Neutrophil (primary cell): ENCODE measurements around the gene LAD1.

ENCODE experiments used
- H3K27ac ChIP-seq: fragments of 200-600 bp; sonication (generic); 2 replicates; pipeline ENCODE4 v1.5.1; 2016; ENCODE audit warnings: mild to moderate bottlenecking, moderate library complexity
- H3K27me3 ChIP-seq: fragments of 200-600 bp; sonication (generic); 2 replicates; pipeline ENCODE4 v1.6.0; 2016; ENCODE audit warnings: mild to moderate bottlenecking
- H3K36me3 ChIP-seq: fragments of 200-600 bp; sonication (generic); 2 replicates; pipeline ENCODE4 v1.5.1; 2017
- H3K4me1 ChIP-seq, 2 experiments: fragments of 200-600 bp in 1 of 2; sonication (generic) in 1 of 2; 1 replicate in 1 of 2; 2 replicates in 1 of 2; pipeline versions ENCODE4 v1.5.1 to v1.6.1; 2013 to 2016; ENCODE audit warnings: low read depth in 1 of 2, low read length in 1 of 2, mild to moderate bottlenecking in 1 of 2, moderate library complexity in 1 of 2; ENCODE audit not compliant: control insufficient read depth in 1 of 2, insufficient read depth in 1 of 2
- H3K4me3 ChIP-seq, 2 experiments: fragments of 200-600 bp in 1 of 2; sonication (generic) in 1 of 2; 1 replicate in 1 of 2; 2 replicates in 1 of 2; pipeline ENCODE4 v1.5.1; 2013 to 2016; ENCODE audit warnings: low read depth in 1 of 2, low read length in 1 of 2, mild to moderate bottlenecking in 1 of 2, moderate library complexity in 1 of 2
- H3K9me3 ChIP-seq: fragments of 200-600 bp; sonication (generic); 2 replicates; pipeline ENCODE4 v1.5.1; 2016
- TF ChIP-seq, protein P1 (sequence below): fragments of 200-600 bp; sonication (generic); IDR thresholded peaks from 2 replicates; pipeline ENCODE4 v1.5.1; 2016; ENCODE audit warnings: antibody characterized with exemption

Gene LAD1

DNA sequence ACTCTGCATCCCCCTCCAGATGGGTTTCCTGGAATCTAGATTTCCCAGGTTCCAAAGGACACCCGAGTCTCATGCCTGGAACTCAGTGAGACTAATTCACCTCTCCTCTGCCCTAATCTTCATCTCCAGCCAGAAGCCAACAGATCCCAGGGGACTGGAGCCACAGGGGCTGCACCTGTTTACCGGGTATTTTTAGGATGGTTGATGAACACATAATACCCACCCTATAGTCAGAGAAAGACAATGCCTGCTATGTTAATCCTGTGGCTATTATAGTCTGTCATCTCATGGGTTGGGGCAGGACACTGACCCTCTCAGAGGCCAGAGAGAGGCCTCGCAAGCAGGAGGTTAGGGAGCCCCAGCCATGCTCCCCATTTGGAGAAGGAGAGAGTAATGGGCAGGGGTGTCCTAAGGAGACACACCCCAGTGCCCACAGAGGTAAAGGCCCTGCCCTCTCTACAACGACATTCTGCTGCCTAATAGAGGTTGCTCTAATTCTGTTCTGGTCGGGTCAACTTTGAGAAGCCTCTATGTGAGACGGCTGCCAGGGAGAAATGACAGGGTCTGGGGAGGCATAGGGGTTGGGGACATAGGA, 23.4 kb upstream of the LAD1 start:
- TF ChIP-seq, protein P1, sequence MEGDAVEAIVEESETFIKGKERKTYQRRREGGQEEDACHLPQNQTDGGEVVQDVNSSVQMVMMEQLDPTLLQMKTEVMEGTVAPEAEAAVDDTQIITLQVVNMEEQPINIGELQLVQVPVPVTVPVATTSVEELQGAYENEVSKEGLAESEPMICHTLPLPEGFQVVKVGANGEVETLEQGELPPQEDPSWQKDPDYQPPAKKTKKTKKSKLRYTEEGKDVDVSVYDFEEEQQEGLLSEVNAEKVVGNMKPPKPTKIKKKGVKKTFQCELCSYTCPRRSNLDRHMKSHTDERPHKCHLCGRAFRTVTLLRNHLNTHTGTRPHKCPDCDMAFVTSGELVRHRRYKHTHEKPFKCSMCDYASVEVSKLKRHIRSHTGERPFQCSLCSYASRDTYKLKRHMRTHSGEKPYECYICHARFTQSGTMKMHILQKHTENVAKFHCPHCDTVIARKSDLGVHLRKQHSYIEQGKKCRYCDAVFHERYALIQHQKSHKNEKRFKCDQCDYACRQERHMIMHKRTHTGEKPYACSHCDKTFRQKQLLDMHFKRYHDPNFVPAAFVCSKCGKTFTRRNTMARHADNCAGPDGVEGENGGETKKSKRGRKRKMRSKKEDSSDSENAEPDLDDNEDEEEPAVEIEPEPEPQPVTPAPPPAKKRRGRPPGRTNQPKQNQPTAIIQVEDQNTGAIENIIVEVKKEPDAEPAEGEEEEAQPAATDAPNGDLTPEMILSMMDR, result no peak
- Histone ChIP-seq H3K4me3 (no peak overlapping the region), H3K27ac (no peak overlapping the region)

DNA sequence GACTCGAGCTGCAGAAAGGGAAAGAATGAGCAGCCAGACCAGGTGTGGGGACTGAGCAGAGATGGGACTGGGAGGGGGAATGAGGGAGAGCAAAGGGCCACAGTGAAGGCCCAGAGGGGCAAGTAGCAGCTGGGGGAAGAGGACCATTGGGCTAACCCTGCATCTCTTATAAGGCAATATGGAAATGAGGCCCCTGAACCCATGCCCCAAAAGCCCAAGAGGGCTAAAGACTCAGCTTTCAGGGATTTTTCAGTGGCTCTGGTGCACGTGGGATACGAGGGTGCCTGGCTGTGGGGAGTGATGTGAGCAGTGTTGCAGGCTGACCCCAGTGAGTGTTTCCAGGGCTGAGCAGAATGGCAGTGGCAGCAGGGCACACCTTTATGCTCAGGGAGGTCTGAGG, 22.9 kb upstream of the LAD1 start:
- H3K4me3 ChIP-seq, result no peak overlapping the region
- no peaks in the 10 kb centered on the region for H3K36me3 ChIP-seq
- H3K27me3 ChIP-seq, result peaks cover 11% of the 10 kb centered on the region
- H3K27ac ChIP-seq, result no peak overlapping the region
- no peaks in the 10 kb centered on the region for H3K4me1 ChIP-seq
- H3K9me3 ChIP-seq, result no peaks in the 10 kb centered on the region
- TF ChIP-seq, protein P1, result no peak

More for the DNA sequence above, 23.4 kb upstream of the LAD1 start:
- H3K4me1 ChIP-seq, result no peaks in the 10 kb centered on the region
- H3K27me3 ChIP-seq, result peaks cover 11% of the 10 kb centered on the region
- no peaks in the 10 kb centered on the region for H3K9me3 ChIP-seq
- no peaks in the 10 kb centered on the region for H3K36me3 ChIP-seq

DNA sequence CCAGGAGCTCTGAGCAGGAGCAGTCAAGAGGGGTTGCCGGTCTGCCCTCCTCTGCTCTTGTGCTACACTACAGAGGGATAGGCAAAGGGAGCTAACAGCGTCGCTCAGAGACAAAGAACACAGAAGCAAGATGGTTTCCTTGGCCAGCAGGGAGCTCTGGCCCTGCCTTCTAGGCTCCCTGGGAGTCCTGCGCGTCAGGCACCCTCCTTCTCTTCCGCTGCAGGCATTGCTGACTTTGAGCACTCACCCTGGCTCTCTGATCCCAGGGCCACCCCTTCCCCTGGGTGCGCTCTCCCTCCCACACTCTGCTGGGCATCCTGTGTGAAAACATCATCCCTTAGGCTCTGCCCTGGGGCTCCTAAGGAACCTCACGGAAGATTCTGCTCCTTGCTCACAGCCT, 21.9 kb upstream of the LAD1 start:
- peaks cover 14% of the 10 kb centered on the region for H3K27me3 ChIP-seq
- TF ChIP-seq, protein P1, result no peak
- no peak overlapping the region for H3K27ac ChIP-seq
- H3K36me3 ChIP-seq, result no peaks in the 10 kb centered on the region
- H3K4me3 ChIP-seq, result no peak overlapping the region
- H3K9me3 ChIP-seq, result no peaks in the 10 kb centered on the region
- H3K4me1 ChIP-seq, result no peaks in the 10 kb centered on the region

DNA sequence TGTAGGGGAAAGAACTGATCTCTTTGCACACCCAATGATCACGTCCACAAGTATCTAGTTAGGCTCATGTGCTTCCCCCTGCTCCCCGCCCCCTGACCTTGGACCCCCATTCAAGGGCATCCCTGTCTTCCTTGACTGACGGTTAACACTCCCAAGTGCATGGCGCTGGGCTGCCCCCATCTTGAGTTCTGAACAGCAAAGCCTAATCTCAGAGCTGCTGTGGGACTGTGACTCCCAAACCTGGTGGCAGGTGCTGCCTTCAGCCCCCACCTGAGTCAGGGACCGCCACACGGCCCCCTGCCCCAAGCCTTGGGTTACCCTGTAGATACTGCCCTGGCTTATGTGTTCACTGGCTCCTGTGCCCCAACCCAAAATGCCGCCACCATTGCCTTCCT, 21.5 kb upstream of the LAD1 start:
- H3K36me3 ChIP-seq, result no peaks in the 10 kb centered on the region
- H3K4me3 ChIP-seq, result no peak overlapping the region
- no peaks in the 10 kb centered on the region for H3K9me3 ChIP-seq
- H3K27me3 ChIP-seq, result peaks cover 13% of the 10 kb centered on the region
- TF ChIP-seq, protein P1, result no peak
- H3K4me1 ChIP-seq, result no peaks in the 10 kb centered on the region
- H3K27ac ChIP-seq, result no peak overlapping the region

DNA sequence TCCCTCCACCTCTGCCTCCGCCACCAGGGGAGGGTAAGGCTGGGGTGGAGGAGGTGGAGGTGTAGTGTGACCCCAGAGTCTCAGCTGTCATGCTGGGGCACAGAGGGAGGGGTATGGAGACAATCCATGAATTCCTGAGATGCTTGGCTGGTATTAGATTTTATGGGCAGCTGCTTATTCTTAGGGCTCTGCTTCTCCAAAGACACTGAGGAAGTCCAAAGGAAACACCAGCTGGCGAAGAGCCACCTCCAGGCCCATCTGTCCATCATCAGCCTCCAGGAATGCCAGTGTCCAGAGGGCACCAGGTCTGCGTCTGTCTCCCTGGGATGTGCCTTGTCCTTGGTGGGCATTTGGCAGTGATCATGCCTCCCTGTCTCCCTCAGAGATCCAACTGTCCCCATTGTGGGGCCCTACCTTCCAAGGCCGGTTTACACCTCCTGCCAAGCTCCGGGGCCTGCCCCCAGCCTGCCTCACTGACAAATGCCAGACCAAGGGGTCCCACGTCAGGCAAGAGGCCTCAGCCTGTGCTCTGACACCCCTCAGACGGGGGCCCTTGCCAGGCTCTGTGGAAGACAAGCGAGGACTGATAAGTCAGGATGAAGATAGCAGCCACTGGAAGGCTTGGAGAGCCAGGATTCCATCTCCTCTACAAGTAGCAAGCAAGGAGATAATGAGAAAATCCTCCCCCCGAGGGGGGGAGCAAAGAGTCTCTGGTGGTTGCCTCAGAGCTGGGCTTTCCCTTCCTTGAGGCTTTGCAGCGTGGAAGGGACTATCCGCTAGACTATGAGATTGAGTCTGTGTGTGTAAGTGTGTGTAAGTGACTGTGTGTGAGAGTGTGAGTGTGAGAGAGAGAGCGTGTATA, 20.9 kb upstream of the LAD1 start:
- TF ChIP-seq, protein P1, result no peak
- H3K27me3 ChIP-seq, result peaks cover 13% of the 10 kb centered on the region
- no peak overlapping the region for H3K4me3 ChIP-seq
- H3K4me1 ChIP-seq, result no peaks in the 10 kb centered on the region
- no peaks in the 10 kb centered on the region for H3K9me3 ChIP-seq
- no peak overlapping the region for H3K27ac ChIP-seq
- no peaks in the 10 kb centered on the region for H3K36me3 ChIP-seq
